K562 (cell line): ENCODE measurements around the gene C21orf58. TPM values are rescaled to one million over a fixed set of nuclear protein-coding genes. Genes with fewer than 3 reads are reported as not detected.

Source experiments
- CCAR2 ChIP-seq: fragments of 200-400 bp; formaldehyde crosslinking; IDR thresholded peaks from 2 replicates; pipeline ENCODE4 v1.6.1; 2017; ENCODE audit warnings: mild to moderate bottlenecking, low read depth, low read length
- CHD1 ChIP-seq: fragments of 200-600 bp; sonication (generic); IDR thresholded peaks from one replicate; pipeline ENCODE4 v1.6.1; 2012; ENCODE audit warnings: mild to moderate bottlenecking, moderate library complexity, low read length, inconsistent platforms
- CHD2 ChIP-seq: IDR thresholded peaks from 2 replicates; pipeline ENCODE4 v1.6.1; 2011; ENCODE audit warnings: low read depth, low read length
- DACH1 ChIP-seq: fragments of 450-650 bp; IDR thresholded peaks from 2 replicates; pipeline ENCODE4 v1.6.1; 2018; ENCODE audit not compliant: partially characterized antibody
- ELF1 ChIP-seq: fragments of 200-800 bp; sonication (Bioruptor generic); IDR thresholded peaks from 2 replicates; pipeline ENCODE4 v1.6.1; 2016; ENCODE audit warnings: missing genetic modification characterization, missing compliant biosample characterization
- HIVEP1 ChIP-seq: fragments of 250-450 bp; sonication (Bioruptor Pico); IDR thresholded peaks from 2 replicates; pipeline ENCODE4 v1.4.0; 2020; ENCODE audit warnings: mild to moderate bottlenecking
- HLTF ChIP-seq: fragments of 450-650 bp; IDR thresholded peaks from 2 replicates; pipeline ENCODE4 v1.6.1; 2016
- MEF2A ChIP-seq: IDR thresholded peaks from 2 replicates; pipeline ENCODE4 v1.6.1; 2011; ENCODE audit warnings: low read depth, mild to moderate bottlenecking, low read length, moderate library complexity; ENCODE audit not compliant: control insufficient read depth
- NFIX ChIP-seq: fragments of 250-450 bp; sonication (Bioruptor Pico); IDR thresholded peaks from 2 replicates; pipeline ENCODE4 v1.4.0; 2020; ENCODE audit warnings: low read depth, mild to moderate bottlenecking, moderate library complexity
- RBM22 ChIP-seq: fragments of 200-400 bp; formaldehyde crosslinking; IDR thresholded peaks from 2 replicates; pipeline ENCODE4 v1.6.1; 2018; ENCODE audit warnings: low read length, low read depth; ENCODE audit not compliant: poor library complexity, severe bottlenecking
- SP1 ChIP-seq: sonication (generic); formaldehyde crosslinking; IDR thresholded peaks from 2 replicates; pipeline ENCODE4 v1.8.1; 2022; ENCODE audit warnings: mild to moderate bottlenecking, missing genetic modification reagents
- SPI1 ChIP-seq: IDR thresholded peaks from 2 replicates; pipeline ENCODE4 v1.6.1; 2011; ENCODE audit warnings: low read depth, low read length, control low read depth, borderline replicate concordance
- SRSF7 ChIP-seq: fragments of 200-400 bp; formaldehyde crosslinking; optimal IDR thresholded peaks from 2 replicates; pipeline ENCODE3; 2017; ENCODE audit warnings: mild to moderate bottlenecking, low read depth, low read length
- STAT5A ChIP-seq: IDR thresholded peaks from 2 replicates; pipeline ENCODE4 v1.6.1; 2012; ENCODE audit warnings: low read length, inconsistent platforms, borderline replicate concordance
- TEAD2 ChIP-seq: fragments of 450-650 bp; IDR thresholded peaks from 2 replicates; pipeline ENCODE4 v1.6.1; 2016; ENCODE audit warnings: missing genetic modification characterization, control low read depth, missing compliant biosample characterization
- YBX1 ChIP-seq: fragments of 450-650 bp; IDR thresholded peaks from 2 replicates; pipeline ENCODE4 v1.7.1; 2016; ENCODE audit warnings: mild to moderate bottlenecking
- YY1 ChIP-seq, 3 experiments: IDR thresholded peaks; 2 replicates each; pipeline ENCODE4 v1.6.1; 2011; ENCODE audit warnings: low read length in 2 of 3, mild to moderate bottlenecking in 2 of 3, moderate library complexity in 2 of 3, borderline replicate concordance in 1 of 3, control low read depth in 1 of 3, low read depth in 1 of 3; ENCODE audit not compliant: insufficient read depth in 3 of 3, insufficient replicate concordance in 2 of 3, control insufficient read depth in 1 of 3, insufficient read length in 1 of 3; ENCODE audit errors: extremely low read depth in 1 of 3
- ZC3H11A ChIP-seq: IDR thresholded peaks from 2 replicates; pipeline ENCODE4 v1.6.1; 2012; ENCODE audit warnings: low read depth, low read length, improper control_type of control experiment
- ZNF134 ChIP-seq: fragments of 250-450 bp; sonication (Bioruptor Pico); conservative IDR thresholded peaks from 2 replicates; pipeline ENCODE4 v1.4.0; 2020
- ZNF239 ChIP-seq: fragments of 250-450 bp; sonication (Bioruptor Pico); IDR thresholded peaks from 2 replicates; pipeline ENCODE4 v1.4.0; 2020; ENCODE audit warnings: mild to moderate bottlenecking
- ZNF77 ChIP-seq: fragments of 250-450 bp; sonication (Bioruptor Pico); IDR thresholded peaks from 2 replicates; pipeline ENCODE4 v1.5.0; 2020
- ZSCAN29 ChIP-seq: fragments of 450-650 bp; IDR thresholded peaks from 2 replicates; pipeline ENCODE4 v1.6.1; 2017
- polyA plus RNA-seq, 8 experiments: library from polyadenylated mRNA; depleted of rRNA in 4 of 8; stranded (reverse) in 5 of 8; unstranded in 3 of 8; fragments of >200 nt; fragmentation: Nextera tagmentation in 2 of 8; fragmentation: Illumina TruSeq in 1 of 8; extraction: Ambion mirVana in 2 of 8; extraction: Trizol in 1 of 8; gene quantifications; 2 replicates each; pipeline versions ENCODE4 v1.2.1 to v1.2.3, GENCODE V29; 2011 to 2014; ENCODE audit warnings: inconsistent platforms in 1 of 8, missing spikeins in 1 of 8
- total RNA-seq, 7 experiments: library from RNA; depleted of rRNA in 6 of 7; stranded (reverse); fragments of >200 nt in 6 of 7; fragmentation: Illumina TruSeq in 2 of 7; extraction: Trizol in 2 of 7; gene quantifications; 2 replicates each; pipeline versions ENCODE4 v1.2.1 to v1.2.3, GENCODE V29; 2011 to 2021; ENCODE audit warnings: low replicate concordance in 1 of 7
- TF ChIP-seq, protein P1 (sequence below): fragments of 450-650 bp; formaldehyde crosslinking; IDR thresholded peaks from 2 replicates; pipeline ENCODE4 v1.4.0; 2022; ENCODE audit warnings: missing genetic modification characterization
- TF ChIP-seq, protein P2 (sequence below): fragments of 450-650 bp; conservative IDR thresholded peaks from 2 replicates; pipeline ENCODE4 v1.6.1; 2016; ENCODE audit warnings: missing genetic modification characterization, low read depth, mild to moderate bottlenecking, missing compliant biosample characterization, moderate library complexity
- TF ChIP-seq, protein P3 (sequence below): fragments of 250-450 bp; sonication (Bioruptor Pico); IDR thresholded peaks from 2 replicates; pipeline ENCODE4 v1.5.0; 2021
- TF ChIP-seq, protein P4 (sequence below): fragments of 450-650 bp; formaldehyde crosslinking; IDR thresholded peaks from 2 replicates; pipeline ENCODE4 v1.4.0; 2020; ENCODE audit warnings: mild to moderate bottlenecking, mixed read lengths

C21orf58 gene
- total and polyA plus RNA-seq, 9 of the 15 experiments (the other 6 are each of a cell fraction or from before 2014, with no cell fraction given) = 1.2 to 30.5 (median 12.4) TPM

DNA sequence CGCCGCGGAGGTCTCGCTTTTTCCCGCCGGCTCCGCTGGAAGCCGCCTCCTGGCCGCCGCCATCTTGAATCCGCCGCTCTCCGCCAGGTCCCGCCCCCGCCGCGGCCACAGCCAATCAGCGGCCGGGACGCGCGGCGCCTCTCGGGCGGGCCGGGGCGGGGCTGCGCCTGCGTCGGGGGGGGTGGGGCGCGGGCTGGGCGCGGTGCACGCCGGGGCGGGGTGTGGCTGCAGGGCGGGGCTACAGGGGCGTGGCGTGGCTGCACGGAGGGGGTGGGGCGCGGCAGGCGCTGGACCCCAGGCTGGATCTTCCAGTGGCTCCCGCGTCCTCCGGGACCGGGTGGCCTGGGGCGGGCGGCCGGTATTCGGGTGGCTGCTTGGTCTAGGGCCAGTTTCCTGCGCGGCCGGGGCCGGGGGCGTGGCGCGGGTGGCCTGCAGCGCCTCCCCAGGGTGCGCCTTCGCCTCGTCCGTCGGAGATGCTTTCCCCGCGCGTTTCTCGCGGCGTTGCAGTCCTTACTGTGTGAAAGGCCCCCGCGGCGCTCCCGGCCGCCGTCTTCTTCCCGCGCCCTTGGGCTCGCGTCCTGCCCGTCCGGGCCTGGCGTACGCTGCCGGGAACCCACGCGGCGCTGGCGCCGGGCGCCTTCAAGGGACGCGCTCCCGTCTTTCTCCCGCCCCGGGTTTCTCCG lies 861 bp upstream of the C21orf58 start (continued):
- TF ChIP-seq, protein P1, sequence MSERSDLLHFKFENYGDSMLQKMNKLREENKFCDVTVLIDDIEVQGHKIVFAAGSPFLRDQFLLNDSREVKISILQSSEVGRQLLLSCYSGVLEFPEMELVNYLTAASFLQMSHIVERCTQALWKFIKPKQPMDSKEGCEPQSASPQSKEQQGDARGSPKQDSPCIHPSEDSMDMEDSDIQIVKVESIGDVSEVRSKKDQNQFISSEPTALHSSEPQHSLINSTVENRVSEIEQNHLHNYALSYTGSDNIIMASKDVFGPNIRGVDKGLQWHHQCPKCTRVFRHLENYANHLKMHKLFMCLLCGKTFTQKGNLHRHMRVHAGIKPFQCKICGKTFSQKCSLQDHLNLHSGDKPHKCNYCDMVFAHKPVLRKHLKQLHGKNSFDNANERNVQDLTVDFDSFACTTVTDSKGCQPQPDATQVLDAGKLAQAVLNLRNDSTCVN (CRISPR knock-in tag) = no peak
- no peak for TF ChIP-seq SPI1
- TF ChIP-seq CHD2 = peak; percentile 27; the same call in 1 of the 2 replicates
- no peak for TF ChIP-seq NFIX (CRISPR knock-in tag)
- peak; percentile 45 for TF ChIP-seq CHD1
- no peak for TF ChIP-seq CCAR2
- TF ChIP-seq, protein P2, sequence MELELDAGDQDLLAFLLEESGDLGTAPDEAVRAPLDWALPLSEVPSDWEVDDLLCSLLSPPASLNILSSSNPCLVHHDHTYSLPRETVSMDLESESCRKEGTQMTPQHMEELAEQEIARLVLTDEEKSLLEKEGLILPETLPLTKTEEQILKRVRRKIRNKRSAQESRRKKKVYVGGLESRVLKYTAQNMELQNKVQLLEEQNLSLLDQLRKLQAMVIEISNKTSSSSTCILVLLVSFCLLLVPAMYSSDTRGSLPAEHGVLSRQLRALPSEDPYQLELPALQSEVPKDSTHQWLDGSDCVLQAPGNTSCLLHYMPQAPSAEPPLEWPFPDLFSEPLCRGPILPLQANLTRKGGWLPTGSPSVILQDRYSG (tag) = no peak
- TF ChIP-seq ELF1 (tag) = no peak
- TF ChIP-seq, protein P3, sequence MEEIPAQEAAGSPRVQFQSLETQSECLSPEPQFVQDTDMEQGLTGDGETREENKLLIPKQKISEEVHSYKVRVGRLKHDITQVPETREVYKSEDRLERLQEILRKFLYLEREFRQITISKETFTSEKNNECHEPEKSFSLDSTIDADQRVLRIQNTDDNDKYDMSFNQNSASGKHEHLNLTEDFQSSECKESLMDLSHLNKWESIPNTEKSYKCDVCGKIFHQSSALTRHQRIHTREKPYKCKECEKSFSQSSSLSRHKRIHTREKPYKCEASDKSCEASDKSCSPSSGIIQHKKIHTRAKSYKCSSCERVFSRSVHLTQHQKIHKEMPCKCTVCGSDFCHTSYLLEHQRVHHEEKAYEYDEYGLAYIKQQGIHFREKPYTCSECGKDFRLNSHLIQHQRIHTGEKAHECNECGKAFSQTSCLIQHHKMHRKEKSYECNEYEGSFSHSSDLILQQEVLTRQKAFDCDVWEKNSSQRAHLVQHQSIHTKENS = no peak
- TF ChIP-seq SP1 (CRISPR knock-in tag) = peak; percentile 36; the same call in 1 of the 2 replicates
- peak; percentile 91 to 98 (median 98) for TF ChIP-seq YY1 (IDR thresholded peaks at IDR 0.05; ENCODE audit: borderline replicate concordance in 1 of 3, control insufficient read depth in 1 of 3, extremely low read depth in 1 of 3, insufficient read depth in 3 of 3, insufficient read length in 1 of 3, insufficient replicate concordance in 2 of 3, low read depth in 1 of 3, low read length in 2 of 3)
- no peak for TF ChIP-seq DACH1
- TF ChIP-seq, protein P4, sequence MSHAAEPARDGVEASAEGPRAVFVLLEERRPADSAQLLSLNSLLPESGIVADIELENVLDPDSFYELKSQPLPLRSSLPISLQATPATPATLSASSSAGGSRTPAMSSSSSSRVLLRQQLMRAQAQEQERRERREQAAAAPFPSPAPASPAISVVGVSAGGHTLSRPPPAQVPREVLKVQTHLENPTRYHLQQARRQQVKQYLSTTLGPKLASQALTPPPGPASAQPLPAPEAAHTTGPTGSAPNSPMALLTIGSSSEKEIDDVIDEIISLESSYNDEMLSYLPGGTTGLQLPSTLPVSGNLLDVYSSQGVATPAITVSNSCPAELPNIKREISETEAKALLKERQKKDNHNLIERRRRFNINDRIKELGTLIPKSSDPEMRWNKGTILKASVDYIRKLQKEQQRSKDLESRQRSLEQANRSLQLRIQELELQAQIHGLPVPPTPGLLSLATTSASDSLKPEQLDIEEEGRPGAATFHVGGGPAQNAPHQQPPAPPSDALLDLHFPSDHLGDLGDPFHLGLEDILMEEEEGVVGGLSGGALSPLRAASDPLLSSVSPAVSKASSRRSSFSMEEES (CRISPR knock-in tag) = no peak
- no peak for TF ChIP-seq MEF2A
- TF ChIP-seq ZC3H11A = no peak
- no peak for TF ChIP-seq HIVEP1 (CRISPR knock-in tag)
- TF ChIP-seq ZNF134 (CRISPR knock-in tag) = no peak
- no peak for TF ChIP-seq SRSF7
- TF ChIP-seq HLTF = no peak
- TF ChIP-seq ZNF77 (CRISPR knock-in tag) = no peak
- TF ChIP-seq ZNF239 = no peak; the same call in 1 of the 2 replicates
- 0 out of 2 replicates have a peak, but pooled peaks have one; percentile 14 for TF ChIP-seq ZSCAN29
- TF ChIP-seq STAT5A = no peak
- TF ChIP-seq RBM22 = no peak
- TF ChIP-seq TEAD2 (tag) = no peak
- no peak for TF ChIP-seq YBX1
